GM10248 (cell line): Measurements from ENCODE around the gene CRLF1.

Experiments used
- CTCF ChIA-PET: fragments of 300-600 bp; sonication (Branson Sonifier 250); formaldehyde crosslinking; extraction: SDS; loops from one replicate; lab custom pipeline; 2021; ENCODE audit warnings: antibody characterized with exemption; lab: Yijun Ruan, JAX
- POLR2A ChIA-PET: fragments of 350-650 bp; sonication (Branson Sonifier 250); formaldehyde crosslinking; extraction: SDS; loops from one replicate; lab custom pipeline; 2020; ENCODE audit warnings: antibody characterized with exemption; lab: Yijun Ruan, JAX
- DNase-seq: peaks from one replicate; pipeline ENCODE4 v3.0.0; 2012; ENCODE audit errors: extremely low spot score
- TF ChIP-seq, protein P1 (sequence below): IDR thresholded peaks from 2 replicates; pipeline ENCODE4 v1.5.1; 2012; ENCODE audit warnings: mild to moderate bottlenecking, low read depth; ENCODE audit errors: extremely low read depth, missing control alignments, control extremely low read depth

The CRLF1 gene

DNA sequence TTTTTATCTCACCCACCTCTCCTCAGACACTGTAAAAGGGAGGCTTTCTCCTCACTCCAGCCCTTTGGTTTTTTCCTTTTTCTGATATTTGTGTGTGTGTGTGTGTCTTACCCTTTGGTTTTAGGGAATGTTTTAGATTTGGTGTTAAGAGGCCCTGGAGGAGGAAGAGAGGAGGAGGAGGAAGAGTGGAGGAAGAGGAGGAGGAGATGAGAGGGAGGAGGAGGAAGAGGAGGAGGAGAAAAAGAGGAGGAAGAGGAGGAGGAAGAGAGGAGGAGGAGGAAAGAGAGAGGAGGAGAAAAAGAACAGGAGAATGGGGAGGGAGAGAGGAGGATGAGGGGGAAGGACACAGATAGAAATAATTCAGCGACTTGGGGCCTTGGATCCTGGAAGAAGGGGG lies 40.8 kb upstream of the CRLF1 start:
- ChIA-PET POLR2A (no interaction called here), CTCF (no interaction called here)
- TF ChIP-seq, protein P1, sequence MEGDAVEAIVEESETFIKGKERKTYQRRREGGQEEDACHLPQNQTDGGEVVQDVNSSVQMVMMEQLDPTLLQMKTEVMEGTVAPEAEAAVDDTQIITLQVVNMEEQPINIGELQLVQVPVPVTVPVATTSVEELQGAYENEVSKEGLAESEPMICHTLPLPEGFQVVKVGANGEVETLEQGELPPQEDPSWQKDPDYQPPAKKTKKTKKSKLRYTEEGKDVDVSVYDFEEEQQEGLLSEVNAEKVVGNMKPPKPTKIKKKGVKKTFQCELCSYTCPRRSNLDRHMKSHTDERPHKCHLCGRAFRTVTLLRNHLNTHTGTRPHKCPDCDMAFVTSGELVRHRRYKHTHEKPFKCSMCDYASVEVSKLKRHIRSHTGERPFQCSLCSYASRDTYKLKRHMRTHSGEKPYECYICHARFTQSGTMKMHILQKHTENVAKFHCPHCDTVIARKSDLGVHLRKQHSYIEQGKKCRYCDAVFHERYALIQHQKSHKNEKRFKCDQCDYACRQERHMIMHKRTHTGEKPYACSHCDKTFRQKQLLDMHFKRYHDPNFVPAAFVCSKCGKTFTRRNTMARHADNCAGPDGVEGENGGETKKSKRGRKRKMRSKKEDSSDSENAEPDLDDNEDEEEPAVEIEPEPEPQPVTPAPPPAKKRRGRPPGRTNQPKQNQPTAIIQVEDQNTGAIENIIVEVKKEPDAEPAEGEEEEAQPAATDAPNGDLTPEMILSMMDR, result no peak
- DNase-seq, result no peak

DNA sequence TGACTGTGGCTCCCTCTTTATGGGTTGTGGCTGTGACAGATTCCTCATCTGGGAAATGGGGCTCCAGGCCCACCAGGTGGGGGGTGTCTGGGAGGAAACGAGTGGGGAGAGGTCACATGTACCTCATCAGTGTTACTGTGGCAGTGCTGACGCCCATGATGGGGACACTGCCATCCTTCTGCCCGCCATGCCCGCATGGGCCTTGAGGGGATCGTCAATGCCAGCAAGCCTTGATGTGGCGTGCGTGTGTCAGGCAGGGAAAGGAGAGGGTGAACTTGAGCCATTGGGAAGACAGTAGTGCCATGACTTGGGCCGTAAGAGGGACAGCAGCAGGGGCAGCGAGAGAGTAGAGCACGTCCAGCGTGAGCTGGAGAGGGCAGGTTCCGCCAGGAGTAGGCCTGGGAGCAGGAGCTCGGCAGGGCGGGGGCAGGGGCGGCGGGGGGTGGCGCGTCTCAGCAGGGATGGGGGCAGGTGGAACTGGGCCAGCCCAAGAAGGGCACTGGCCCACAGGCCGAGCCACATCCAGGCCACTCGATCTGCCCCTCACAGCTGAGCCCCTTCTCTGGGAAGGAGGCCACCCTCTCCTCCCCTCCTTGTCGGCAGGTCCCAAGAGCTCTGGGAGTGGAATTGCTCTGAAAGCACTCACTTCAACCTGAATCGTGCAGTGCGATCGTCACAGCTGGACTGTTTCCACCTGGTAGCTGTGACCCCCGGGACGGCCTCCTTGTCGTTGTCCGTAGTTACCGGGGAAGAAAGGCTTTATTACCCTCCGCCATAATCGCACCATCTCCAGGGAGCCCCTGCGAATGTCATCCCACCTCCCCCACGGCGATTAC lies 40.2 kb upstream of the CRLF1 start:
- POLR2A ChIA-PET, result no interaction called here
- no peak for DNase-seq
- TF ChIP-seq, protein P1, result no peak
- CTCF ChIA-PET, result interaction anchor here (0.7 kb wide), 1 partner anchor 11 kb away, joined by 3 read pairs; no protein-coding TSS in a partner anchor

DNA sequence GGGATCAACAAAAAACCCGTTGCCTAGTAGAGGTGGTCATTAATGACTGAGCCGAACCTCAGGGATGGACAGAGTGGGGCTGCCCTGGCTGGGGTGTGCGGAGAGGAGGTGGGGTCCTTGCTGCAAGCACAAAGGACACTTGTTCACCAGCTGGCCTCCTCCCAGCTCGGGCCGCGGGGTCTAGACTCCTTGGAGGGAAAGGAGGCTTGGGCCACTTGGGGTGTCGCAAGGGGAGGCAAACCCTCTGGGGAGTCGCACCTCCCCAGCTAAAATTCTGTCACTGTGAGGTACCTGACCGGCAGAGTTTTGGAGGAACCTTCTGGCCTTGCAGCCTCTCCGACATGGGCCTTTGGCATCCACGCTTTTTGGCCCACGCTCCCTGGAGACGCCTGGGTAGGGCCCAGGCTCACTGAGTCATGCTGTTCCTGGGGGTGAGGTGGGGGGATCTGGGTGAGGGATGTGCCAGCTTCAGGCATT lies 38.5 kb upstream of the CRLF1 start:
- POLR2A ChIA-PET, result no interaction called here
- CTCF ChIA-PET, result no interaction called here
- TF ChIP-seq, protein P1, result no peak
- no peak for DNase-seq

DNA sequence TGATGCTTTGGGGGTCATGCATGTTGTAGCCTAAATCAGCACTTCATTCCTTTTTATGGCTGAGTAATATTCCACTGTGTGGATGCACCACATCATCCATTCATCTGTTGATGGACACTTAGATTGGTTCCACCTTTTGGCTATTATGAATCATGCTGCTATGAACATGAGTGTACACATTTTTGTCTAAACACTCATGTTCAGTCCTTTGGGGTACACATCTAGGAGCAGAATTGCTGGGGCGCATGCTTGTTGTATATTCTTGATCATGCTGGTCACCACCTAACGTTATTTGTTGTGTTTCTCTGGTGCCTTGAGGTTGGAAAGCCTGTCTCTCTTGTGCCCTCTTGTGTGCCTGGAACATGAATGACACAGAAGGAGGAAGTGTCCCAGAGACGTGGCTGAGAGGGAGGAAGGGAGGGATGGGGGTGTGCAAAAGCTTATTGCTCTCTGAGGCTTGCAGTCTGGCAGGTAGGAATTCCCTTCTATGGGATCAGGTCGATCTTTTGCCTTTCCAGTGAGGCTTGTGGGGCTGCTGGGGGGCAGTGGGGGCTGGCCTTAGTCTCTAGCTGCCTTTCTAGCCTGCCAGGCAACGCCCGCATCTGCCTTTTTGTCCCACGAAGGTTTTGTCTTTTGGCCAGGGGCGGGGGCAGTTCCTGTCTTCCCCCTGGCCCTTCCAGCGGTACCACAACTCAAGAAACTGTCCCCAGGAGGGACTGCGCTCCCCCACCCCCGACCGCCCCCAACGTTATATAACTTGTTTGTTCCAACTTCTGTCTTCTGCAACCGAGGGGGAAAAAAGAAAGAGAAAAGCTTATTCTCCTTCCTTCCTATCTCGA lies 37.8 kb upstream of the CRLF1 start:
- TF ChIP-seq, protein P1, result peak; percentile 20
- ChIA-PET CTCF (no interaction called here), POLR2A (no interaction called here)
- DNase-seq, result no peak

DNA sequence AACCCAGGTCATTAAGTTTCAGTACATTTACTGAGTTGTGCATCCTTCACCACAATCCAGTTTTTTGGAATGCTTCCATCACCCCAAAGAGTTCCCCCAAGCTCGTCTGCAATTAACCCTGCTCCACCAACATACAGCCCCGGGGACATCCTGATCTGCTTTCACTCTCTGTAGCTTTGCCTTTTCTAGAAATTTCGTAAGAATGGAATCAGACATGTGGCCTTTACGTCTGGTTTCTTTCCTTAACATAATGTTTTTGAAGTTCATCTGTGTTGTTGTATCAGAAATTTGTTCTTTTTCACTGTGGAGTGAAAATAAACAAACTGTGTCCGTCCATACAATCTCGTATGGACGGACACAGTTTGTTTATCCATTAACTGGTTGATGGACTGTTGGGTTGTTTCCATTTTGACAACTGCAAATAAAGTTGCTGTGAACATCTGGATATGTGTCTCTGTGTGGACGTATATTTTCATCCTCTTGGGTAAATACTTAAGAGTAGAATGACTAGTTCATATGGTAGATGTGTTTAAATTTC lies 33.2 kb upstream of the CRLF1 start:
- ChIA-PET CTCF (interaction anchor here (1.0 to 1.2 kb wide), 3 partner anchors 9 to 36 kb away, joined by 3 to 4 read pairs (median 3); no protein-coding TSS in a partner anchor), POLR2A (no interaction called here)
- no peak for DNase-seq
- TF ChIP-seq, protein P1, result no peak
